GM19023 (cell line): ENCODE results near the gene PPP1R27.
"Not testable (repeated sequence)": the region's sequence is repeated elsewhere in the genome, so short reads cannot be mapped to it uniquely, and the experiment has no call there.

ENCODE experiments used
- ATAC-seq: cut with Tn5 transposase; IDR thresholded peaks from one replicate; pipeline ENCODE4 v1.9.1; 2021; ENCODE audit warnings: mild to moderate bottlenecking, moderate library complexity; ENCODE audit not compliant: unreplicated experiment

PPP1R27 gene

DNA sequence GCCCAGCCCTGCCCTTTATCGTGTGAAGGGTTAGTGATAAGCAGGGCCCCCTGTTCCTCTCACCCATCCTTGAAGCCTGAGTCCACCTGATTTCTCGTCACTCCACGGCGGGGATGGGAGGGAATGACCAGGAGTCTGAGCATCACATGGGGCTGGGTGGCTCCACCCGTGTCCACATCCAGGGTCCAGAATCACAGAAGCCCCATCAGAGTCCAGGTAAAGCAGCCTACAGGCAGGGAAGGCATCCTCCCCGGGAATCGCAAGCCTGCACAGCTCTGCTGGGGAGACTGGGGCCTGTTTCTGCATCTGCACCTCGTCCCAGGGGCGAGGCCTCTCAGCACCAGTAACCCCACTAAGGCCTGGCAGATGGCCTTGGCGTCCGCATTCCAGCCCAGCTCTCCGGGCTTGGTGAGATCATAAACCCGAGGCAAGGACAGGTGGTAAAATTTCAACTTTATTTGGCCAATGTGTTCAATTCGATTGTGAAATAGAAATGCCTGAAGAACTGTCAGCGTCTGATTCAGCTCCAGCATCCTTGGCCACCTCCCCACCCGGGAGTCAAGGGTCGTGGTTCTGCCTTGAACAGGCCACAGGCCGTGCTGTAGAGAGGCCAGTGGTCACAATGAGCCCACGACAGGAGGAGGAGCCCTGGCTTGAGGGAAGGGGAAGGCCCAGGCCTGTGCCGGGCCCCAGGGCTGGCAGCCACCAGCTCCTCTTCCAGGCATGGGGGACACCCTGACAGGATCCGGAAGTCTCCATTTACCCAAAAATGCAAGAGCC, 8.1 kb upstream of the PPP1R27 start:
- no peak for ATAC-seq

DNA sequence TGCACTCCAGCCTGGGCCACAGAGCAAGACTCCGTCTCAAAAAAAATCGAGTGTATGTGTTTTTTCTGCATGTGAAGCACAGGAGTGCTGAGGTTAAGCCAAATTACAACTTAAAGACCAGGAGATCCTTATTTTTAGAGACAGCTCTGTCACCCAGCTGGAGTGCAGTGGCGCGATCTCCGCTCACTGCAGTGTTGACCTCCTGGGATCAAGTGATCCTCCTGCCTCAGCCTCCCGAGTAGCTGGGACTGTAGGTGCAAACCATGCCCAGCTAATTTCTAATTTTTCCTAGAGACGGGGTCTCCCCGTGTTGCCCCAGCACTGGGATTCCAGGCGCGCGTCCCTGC, 7.5 kb upstream of the PPP1R27 start:
- no peak for ATAC-seq

DNA sequence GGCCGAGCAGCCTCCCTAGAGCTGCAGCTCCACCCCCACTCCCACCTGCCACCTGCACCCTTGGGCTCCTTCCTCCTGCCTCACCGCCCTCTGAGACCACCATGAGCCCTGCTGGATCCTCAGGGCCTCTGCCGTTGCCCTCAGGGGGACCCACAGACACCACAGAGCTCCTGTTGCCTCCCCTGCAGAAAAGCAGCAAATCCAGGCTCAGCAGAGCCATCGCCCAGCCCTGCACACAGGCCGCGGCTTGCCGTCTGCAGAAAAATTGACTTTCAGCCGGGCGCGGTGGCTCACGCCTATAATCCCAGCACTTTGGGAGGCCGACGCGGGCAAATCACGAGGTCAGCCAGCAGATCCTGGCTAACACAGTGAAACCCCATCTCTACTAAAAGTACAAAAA, 7.0 kb upstream of the PPP1R27 start:
- no peak for ATAC-seq

DNA sequence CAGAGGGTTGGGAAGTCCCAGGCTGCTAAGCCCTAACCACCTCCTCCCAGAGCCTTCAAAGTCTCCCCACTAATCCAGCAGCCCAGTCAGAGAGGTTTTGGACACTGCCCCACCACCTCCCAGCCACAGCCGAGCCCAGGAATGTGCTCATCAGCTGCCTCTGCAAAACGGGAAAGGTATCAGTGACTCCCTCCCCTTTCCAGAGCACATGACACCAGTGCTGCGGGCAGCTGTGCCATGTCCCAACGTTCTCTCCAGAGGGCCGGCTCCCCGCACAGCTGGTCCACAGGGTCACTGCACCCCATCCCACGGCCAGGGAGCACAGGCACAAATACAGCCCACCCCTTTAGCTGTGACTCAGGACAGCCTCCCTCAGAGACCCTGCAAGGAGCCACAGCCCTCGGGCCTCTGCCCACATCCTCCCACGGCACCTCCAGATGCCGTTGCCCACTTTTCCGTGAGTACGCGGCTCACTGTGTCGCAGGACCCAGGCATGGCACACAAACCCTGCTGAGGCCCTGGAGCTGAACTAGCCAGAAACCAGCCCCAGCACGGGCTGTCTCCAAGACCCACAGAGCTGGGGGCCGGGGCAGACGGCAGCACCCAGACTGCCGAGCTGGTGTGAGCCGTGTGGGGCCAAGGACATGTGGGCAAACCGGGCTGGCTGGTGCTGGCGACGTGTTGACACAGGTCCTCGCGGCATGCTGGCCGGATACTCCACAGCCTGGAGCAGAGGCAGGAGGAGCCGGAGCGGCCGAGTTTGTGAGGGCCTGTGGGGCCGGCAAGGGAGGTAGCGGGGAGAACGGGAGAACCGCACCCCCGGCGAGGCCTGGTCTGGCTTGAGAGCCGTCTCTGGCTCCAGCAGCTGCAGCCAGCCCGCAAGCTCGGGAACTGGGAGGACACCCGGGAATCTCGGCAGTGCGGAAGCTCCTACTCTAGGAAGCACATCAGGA, 6.3 kb upstream of the PPP1R27 start:
- ATAC-seq, result no peak

DNA sequence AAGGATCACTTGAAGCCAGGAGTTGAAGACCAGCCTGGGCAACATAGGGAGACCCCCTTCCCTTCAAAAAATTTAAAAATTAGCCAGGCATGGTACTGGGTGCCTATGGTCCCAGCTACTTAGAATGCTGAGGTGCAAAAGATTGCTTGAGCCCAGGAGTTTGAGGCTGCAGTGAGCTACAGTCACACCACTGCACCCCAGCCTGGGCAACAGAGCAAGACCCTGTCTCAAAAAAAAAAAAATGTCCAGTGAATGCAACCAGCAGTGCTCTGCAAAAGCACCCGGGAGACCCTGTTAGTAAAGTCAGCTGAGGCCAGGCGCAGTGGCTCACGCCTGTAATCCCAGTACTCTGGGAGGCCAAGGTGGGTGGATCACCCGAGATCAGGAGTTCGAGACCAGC, 5.2 kb upstream of the PPP1R27 start:
- not testable (repeated sequence) for ATAC-seq

DNA sequence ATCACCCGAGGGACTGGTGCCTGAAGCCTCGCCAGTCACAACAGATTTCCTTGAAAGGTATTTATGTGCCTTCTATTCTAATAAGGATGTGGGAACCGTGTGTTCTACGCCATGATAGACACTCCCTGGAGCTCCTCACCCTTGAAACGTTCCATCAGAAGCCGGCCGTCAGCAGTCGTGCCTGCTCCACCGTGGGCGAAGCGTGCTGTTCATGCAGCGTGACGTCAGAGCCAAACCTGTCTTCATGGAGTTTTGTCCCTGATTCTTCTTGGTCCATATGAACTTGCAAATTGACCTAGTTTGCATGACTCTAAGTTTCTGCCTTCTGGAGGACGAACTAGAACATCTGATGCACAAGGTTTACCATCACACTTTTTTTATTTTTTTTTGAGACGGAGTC, 4.5 kb upstream of the PPP1R27 start:
- ATAC-seq, result no peak

DNA sequence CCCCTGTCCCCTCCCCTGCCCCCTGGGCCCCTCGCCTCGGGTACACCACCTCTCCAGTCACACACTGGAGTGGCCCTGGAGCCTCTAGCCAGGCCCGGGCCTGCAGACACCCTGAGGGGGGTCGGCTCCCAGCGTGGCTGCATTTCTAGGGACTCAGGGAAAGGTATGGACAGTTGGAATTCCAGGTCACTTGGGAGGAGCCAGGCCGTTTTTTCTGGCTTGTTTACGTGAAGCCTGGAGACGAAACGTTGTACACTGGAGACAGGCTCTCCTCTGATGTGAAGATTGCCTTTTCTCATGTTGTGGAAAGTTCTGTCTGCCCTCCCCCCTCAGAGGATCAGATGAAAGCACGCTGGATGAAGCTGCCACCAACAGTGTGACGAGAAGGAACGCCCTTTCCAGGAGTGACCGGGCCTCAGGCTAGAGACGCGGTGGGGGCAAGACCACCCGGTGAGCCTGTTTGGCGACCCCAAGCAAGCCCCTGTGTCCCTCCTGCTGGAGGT, 4.0 kb upstream of the PPP1R27 start:
- no peak for ATAC-seq

DNA sequence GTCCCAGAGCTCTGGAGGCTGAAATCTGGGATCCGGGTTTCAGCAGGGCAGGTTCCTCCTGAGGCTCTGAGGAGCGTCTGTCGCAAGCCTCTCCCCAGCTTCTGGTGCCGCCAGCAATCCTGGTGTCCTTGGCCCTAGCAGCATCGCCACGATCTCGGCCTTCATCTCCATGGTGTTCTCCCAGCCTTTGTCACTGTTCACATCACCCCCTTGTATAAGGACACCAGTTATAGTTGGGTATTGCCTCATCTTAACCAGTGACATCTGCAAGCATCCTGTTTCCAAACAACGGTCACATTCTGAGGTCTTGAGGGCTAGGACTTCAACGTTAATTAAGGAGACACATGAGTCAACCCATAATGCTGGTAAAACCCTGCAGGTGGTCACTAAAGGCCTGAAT, 2.8 kb upstream of the PPP1R27 start:
- no peak for ATAC-seq

DNA sequence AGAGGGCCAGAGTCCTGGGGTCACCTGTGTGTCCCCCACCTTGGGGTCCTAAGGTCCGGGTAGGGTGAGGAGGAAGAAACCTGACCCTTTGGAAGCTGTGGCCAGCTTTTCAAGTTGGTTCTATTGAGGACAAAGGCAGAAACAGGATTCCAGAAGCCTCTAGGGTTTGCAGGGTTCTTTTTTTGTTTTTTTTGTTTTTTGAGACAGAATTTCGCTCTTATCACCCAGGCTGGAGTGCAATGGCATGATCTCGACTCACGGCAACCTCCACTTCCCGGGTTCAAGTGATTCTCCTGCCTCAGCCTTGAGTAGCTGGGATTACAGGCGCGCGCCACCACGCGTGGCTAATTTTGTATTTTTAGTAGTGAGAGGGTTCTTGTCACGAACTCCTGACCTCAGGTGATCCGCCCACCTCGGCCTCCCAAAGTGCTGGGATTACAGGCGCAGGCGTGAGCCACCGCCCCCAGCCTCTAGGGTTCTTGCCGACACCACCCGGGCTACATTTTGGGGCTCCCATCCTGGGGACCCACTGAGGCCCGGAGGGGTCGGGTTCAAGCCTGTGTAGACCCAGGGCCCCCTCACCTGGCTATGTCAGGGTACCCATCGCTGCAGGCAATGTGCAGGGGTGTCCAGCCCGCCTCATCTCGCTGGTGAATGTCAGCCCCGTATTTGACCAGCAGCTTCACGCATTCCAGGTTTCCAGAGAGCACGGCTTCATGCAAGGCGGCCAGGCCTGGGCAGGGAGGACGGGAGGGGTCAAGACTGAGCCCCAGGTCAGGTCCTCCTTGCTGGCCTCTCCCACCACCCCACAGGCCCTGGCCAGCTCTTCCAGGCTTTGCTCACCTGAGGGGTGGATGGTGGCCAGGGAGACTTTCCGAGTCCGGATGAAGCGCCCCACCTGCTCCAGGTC, 674 bp downstream of the PPP1R27 start:
- no peak for ATAC-seq

DNA sequence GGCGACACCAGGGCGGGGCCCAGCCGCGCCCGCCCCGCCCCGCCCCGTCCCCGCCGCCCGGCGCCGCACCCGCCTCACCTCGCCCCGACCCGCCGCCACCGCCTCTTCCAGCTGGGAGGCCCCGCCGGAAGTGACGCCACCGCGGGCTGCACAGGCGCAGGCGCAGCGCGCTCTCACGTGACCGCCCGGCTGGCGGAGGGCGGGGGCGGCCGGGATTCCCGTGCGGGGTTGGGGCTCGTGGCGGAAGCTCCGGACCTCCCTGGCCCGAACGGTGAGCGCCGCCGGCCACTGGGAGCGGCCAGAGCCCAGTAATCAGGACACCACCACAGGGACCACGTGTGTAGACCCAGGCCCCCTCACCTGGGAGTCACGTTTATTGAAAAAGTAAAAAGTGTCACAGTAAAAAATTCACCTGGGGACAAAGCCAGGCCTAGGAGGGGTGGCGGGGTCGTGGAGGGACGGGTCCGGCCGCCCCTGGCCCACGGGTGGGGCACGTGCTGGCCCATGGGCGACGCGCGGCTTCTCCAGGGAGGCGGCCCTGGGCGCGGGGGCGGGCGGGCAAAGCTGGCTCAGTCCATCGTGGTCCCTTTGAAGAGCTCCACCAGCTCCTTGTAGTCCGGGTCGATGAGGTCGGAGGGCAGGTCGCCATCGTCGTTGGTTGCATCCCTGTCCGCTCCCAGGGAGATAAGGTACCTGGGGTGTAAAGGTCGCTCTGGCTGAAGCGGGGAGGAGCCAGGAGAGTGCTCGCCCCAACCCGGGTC, 1.5 kb downstream of the PPP1R27 start, which contains the start of gene MCRIP1:
MCRIP1 (minus strand) TSS at position 132 of the 761 bp plus-strand sequence. CDS start 8,785 bp downstream, outside the sequence.
- ATAC-seq, result peak; percentile 71

DNA sequence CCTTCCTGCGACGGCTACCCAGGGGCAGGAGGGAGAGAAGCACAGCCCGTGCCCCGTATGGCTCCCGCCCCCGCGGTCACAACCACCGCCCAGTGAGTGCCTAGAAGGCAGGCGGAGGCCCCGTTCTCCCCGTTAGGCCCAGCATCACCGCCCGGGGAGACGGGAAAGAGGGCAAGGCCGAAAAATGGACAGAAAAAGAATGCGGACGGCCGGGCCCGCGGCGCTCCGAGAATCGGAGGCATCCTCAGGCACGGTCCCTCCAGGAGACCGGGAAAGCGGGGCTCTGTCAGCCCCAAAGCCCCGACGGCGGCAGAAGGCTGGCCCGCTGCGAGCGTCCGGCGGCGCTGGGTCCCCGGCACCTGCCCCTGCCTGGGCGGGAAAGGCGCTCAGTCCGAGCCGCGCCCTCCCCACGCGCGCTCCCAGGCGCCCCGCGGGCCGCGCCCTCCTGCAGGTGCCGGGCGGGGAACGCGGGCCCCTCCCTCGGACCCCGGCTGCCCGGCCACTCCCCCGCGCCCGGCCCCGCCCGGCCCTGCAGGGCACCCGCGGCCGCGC, 2.2 kb downstream of the PPP1R27 start:
- ATAC-seq, result peak; percentile 21

DNA sequence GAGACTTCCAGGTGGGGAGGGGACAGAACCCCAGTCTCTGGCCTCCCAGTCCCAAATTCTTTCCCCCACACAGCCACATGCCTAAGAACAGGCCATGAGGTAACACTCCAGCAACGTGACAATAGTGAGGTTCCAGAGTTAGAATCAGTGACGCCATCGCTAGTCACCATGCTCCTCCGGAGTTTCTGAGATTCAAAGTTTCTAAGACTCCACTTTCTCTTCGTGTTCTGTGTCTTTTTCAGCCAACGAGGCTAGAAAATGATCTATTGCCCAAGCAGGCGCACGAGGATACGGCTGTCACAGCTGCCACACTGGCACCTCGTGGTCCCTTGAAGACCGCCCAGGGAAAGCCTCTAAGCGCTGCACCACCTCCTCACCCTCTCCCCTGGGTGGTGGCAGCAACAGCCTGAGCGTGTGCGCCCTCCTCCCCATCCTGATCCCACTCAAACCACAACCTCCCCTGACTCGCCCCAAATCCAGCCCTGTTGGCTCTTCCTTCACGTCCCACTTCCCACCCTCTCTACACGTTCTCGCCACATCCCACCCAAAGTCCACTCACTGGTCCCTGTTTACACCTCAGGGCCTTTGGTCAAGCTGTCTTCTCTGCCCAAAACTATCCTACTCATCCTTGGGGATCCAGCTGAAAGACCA, 2.8 kb downstream of the PPP1R27 start:
- ATAC-seq, result no peak

DNA sequence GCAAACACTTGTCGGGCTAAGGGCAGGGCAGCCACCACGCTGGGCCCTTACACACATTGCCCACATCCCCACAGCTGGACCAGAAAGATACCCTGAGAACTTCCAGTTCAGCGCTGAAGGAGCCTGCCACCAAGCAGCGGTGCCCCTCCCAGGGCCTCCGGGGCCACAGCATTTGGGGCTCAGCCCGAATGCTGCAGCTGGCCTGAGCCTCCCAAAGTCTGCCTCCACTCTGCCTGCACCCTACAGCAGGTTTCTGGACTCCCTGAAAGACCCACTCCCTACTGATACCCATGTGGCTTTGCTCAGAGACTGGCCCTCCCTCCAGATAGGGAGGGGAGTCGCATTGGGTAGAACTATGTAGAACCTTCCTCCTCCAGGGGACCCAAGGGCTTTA, 3.3 kb downstream of the PPP1R27 start:
- no peak for ATAC-seq

DNA sequence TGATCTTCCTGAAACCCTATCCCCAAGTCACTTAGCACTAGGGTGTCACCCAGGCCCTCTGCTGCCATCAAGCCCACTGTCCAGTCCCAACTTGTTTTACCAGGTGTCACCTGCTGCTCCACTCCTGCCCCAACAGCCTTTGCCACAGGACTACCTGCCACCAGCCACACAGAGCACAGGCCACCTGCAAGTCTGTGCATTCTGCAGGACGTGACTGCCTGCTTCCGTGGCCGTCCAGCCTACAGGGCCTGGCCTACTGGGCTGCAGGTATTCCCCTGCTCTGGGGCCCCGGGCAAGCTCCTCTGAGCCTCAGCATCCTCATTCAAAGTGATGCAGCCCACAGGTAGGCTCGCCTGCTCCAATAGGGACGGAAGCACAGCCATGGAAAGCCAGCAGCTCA, 5.0 kb downstream of the PPP1R27 start:
- no peak for ATAC-seq

DNA sequence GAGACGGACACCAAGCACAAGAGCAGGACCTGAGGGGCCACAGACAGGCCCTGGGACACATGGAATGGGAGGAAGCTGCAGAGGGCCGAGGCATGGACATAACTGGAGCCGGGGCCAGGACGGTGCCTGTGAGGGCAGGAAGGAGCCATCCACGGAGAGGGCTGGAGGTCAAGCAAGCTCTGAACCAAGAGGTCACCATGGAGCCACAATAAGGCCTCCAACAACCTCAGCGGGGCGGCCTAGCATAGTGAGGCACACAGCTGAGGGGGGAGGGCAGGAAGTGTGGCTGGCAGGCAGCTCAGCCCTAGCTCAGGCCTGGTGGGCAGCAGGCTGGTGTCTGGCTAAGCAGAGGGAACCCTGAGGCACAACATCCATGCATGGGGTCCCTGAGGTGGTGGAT, 6.2 kb downstream of the PPP1R27 start:
- ATAC-seq, result no peak

DNA sequence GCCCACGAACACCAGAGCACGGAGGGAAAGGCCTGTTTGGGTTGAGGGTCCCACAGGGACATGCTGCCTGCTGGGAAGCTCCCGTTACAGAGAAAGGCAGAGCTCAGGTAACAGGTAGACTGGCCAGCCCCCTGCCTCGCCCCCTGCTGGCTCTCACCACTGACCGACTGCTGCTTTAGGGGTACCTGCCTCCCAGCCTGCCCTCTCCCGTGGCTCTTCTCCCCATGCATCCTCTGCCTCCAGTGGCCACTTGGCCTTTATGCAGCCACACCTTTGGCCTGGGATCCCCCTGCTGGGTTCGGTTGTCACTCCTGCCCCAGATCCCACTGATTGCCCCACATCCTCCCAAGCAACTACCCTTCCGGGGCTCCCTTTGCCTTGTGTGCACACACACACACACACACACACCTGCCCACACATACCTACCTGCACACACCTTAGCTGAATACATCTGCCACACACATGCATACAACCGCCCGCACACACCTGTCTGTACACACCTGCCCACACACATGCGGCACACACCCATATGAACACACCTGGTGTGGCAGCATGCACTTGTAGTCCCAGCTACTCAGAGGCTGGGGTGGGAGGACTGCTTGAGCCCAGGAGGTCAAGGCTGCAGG, 8.9 kb downstream of the PPP1R27 start:
- ATAC-seq, result no peak

DNA sequence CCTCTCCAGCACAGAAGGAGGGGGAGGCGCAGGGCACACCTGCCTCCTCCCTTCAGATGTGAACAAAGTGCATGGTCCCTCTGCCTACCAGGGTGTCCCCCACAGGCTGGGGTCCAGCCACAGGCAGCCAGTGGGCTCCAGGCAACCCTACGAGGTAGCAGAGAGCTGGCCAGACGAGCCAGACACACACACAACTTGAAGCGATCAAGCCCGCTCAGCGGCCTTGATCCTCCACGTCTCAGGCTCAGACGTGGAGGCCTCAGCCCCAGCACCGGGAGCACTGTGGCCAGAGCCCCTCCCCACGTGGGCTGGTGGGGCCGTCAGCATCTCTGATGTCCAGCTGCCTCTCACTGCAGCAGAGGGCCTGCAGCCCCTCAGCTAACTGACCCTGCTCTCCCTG, 10.3 kb downstream of the PPP1R27 start:
- ATAC-seq, result no peak

DNA sequence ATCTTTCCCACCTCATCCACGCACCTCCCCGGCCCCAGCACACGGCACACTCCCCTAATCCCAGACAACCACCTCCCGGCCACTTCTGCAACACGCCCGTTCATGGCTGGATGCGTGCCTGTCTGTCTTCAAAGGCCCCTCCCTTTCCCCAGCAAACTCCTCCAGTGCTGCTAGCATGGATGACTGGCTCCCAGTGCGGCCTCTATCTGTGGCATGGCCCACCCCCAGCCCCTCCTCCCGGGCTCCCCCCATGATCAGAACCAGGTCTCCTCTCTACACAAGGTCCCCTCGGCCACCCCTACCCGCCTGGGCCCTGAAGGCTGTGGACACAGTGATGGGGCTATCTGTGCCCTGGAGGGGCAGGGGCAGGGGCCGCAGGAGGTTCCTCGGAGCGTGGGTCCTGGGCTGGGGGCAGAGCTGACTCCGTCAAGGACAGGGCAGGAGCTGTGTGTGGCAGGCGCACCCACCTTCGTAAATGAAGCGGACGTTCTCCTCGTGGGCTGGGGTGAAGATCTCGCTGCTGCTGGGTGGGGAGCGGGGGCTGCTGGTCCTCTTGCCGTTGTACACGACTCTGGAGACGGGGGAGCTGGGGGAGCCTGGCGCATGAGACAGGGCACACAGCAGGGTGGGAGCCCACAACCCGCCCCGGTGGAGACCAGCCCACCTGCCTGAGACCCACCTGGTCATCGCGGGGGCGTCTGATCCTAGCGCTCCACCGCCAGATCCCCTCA, 10.9 kb downstream of the PPP1R27 start:
- no peak for ATAC-seq
